ENCODE data around the gene ANKRD33B.

The ANKRD33B gene

DNA sequence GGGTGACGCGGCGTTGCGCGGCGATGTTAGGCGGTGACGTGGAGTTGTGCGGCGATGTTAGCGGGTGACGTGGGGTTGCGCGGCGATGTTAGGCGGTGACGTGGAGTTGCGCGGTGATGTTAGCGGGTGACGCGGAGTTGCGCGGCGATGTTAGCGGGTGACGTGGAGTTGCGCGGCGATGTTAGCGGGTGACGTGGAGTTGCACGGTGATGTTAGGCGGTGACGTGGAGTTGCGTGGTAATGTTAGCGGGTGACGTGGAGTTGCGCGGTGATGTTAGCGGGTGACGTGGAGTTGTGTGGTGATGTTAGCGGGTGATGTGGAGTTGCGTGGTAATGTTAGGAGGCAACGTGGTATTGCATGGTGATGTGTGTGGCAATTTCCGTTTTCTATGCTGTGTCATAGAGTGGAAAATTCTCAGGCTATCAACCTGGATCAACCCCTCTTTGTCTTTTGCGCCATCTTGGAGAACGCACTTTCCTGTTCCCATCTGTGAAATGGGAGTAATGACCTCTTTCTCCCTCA is 76.0 kb downstream of the ANKRD33B start:
- DNase-seq = no peak

DNA sequence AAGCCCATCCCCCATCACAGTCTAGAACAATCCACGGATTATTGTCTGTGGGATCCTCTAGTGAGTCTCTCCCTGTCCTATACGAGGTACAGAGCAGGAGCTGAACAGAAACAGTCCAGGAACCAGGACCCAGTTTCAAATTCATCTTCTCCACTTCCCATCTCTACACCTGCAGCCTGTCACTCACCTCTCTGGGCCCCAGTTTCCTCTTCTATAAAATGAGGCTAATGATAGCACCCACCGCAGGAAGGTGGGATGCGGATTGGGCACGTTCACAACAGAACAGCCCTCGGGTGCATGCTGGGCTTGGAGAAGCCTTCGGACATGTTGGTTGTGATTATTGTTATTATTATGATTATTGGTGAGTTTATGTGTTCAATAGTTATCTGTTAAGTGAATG is 78.5 kb downstream of the ANKRD33B start:
- DNase-seq = no peak

DNA sequence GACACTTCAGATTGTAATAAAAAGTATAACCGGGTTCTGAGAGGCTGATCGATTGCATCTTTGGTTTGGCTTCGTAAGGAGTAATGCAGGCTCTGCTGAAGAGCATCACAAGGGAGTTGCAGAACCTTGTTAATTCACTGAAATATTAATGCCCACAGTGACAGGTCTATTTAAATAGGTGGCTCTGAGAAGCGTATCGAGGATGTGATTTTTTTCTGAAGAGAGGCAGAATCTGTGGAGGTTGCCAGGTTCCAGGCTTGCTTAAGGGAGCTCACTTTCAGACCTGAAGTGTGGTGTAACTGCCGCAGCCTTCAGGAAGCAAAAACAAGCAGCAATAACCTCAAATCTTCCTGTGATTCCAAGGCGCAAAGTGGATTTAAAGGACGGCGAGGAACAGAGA is 80.3 kb downstream of the ANKRD33B start:
- no peak for DNase-seq

DNA sequence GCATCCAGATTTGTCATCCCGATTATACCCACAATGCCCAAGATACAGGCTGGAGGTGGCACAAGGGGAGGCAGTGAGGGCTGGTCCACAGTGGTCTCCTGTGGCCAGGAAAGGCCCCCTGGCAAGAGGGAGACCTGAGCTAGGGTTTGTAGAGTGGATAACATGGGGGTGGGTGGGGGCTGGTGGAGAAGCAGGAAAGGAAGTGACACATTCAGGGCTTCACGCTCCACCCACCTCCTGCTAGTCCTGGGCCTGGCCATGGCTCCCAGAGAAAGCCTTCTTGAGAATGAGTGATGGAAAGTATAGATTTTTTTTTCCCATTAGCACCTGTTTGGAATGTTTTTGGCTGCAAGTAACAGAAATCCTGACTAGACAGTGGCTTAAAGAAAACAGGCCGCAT is 81.3 kb downstream of the ANKRD33B start:
- DNase-seq = no peak

DNA sequence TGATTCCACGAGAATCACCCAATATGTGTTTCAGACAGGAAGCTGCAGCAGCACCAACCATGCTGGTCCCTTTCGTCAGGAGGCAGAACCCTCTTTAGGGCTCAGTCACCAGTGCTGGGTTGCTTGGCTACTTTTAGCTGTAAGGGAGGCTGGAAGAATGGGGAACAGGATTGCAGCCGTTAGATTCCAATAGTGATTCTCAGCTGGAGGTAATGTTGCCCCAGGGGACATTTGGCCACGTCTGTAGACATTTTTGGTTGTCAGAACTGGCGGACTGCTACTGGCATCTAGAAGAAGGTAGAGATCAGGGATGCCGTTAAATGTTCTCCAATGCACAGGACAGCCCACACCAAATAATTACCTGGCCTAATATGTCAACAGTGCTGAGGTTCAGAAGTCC is 81.8 kb downstream of the ANKRD33B start:
- no peak for DNase-seq

DNA sequence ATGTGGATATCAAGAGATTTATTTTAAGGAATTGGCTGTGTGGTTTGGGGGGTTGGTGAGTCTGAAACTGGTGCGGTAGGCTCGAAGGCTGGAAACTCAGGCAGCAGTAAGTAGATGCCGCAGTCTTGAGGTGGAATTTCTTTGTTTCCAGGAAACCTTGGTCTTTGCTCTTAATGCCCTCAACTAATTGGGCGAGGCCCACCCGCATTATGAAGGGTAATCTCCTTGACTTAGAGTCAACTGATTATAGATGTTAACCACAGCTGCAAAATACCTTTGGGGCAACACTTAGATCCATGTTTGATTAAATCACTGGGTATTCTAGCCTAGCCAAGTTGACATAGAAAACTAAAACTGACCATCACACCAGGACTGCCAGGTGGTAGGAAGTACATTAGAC is 83.8 kb downstream of the ANKRD33B start:
- no peak for DNase-seq

DNA sequence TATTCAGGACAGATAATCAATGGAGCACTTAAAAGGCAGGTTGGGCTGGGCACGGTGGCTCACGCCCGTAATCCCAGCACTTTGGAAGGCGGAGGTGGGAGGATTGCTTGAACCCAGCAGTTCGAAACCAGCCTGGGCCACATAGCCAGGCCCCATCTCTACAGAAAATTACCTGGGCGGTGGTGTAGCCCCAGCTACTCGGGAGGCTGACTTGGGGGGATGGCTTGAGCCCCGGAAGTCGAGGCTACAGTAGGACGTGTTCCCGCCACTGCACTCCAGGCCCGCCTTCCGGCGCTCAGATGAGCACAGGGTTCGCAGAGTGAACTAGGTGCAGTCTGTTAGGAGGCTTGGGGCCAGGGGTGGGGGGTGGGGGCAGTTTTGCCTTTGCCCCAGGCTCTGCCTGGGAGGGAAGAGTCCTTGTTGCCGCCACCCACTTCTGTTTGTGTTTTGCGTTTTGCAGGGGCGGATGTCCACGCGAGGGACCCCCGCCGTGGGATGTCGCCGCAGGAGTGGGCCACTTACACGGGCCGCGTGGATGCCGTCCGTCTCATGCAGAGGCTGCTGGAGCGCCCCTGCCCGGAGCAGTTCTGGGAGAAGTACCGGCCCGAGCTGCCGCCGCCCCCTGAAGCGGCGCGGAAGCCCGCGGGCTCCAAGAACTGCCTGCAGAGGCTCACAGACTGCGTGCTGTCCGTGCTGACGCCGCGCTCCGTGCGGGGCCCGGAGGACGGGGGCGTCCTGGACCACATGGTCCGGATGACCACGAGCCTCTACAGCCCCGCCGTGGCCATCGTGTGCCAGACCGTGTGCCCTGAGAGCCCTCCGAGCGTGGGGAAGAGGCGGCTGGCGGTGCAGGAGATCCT is 85.2 kb downstream of the ANKRD33B start:
- no peak for DNase-seq

DNA sequence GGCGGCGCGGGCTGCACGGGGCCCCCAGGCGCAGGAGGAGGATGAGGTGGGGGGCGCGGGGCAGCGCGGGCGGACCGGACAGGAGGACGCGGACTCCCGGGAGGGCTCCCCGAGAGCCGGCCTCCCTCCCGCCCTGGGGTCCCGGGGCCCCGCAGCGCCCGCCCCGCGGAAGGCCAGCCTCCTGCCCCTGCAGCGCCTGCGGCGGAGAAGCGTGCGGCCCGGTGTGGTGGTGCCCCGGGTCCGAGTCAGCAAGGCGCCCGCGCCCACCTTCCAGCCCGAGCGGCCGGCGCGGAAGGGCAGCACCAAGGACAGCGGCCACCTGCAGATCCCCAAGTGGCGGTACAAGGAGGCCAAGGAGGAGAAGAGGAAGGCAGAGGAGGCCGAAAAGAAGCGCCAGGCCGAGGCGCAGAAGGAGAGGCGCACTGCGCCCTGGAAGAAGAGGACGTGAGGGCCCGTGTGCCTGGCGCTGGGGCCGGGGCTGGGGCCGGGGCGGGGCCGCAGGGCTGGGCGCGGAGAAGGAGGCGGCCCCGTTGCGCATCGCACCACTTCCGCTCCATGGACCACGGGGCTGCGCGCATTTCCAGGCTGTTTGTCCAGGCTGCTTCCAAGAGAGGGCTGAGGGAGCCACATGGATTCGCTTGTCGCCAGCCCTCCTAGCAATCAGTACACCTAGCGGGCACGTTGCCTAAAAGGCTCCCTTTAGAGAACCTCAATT is 86.0 kb downstream of the ANKRD33B start:
- no peak for DNase-seq

DNA sequence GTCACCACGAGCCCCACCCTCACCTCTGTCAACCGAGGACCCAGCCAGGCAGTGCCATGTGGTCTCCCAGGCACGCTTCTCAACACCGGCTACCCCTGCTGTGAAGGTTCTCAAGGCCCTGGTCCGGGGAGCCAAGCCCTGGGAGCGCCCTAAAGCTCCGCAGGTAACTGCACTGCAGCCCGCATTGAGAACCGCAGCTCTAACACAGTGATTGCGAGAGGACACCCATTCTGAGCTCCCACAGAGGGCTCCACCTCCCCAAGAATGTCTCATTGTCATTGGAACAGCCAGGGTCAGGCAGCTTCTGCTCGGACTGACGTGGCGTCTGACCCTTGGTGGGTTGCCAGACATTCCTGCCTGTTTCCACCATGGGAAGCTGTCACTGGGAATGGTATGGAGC is 88.3 kb downstream of the ANKRD33B start:
- no peak for DNase-seq

DNA sequence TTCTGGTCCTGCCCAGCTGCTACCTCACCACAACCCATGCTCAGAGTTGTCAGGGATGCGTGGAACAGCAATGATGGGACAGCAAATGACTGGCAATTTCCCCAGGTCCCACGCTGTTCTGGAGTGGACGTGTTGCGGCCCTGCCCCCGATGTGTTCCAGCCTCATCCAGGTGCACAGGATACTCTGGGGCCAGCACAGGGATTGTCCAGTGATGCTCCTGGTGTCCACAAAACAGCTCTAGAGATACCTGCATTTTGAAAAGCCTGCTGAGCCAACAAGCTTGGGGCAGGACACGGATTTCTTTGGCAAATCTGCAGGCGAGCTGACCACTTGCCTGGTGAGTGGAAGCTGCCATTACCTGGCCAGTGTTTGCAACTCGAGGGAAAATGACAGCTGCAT is 88.7 kb downstream of the ANKRD33B start:
- no peak for DNase-seq

DNA sequence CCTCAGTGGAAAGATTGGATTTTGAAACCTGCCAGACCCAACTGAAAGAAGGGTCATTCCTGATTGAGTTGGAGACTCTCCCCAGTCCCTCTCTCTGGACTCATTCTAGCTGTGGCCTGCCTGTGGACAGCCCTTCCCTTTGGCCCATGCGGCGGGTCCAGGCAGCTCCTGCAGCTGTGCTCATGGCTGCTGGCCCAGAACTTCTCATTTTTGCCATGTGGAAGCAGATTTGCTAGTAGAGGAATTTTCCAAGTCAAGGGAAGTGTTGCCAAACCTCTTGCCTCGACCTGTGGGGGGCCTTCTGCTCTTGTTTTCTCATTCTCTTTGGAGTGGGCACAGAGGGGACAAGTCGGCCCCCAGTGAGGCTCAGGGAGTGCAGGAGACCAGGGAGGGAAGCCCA is 89.2 kb downstream of the ANKRD33B start:
- DNase-seq = no peak

DNA sequence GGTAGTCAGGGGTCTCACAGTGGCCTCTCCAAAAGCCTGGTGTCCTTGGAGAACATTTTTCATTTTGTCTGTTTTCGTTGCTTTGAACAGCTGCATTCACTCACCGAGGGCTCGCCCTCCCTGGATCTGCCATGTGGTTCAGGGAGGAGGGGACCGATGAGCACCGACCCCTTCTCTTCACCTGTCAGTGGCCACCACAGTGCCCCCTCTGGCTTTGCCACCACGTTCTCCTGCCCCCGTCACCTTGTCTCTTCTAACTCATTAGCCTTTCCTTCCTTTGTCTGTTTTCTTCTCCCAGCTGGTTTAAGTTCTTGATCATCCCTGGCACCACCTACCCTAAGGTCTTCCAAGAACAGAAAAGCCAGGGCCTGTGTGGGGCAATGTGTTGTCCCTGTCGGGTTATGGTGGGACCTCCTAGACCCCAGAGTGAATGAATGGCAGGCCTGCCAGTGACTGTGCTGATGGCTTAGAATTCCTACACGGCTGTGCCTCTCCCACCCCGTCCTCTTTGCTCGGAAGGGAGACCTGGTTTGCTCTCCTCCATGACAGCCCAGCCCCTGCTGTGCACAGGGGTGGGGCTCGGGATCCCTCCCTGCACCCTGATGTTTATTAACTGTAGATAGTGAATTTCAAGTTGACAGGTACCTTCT is 90.0 kb downstream of the ANKRD33B start:
- DNase-seq = no peak

DNA sequence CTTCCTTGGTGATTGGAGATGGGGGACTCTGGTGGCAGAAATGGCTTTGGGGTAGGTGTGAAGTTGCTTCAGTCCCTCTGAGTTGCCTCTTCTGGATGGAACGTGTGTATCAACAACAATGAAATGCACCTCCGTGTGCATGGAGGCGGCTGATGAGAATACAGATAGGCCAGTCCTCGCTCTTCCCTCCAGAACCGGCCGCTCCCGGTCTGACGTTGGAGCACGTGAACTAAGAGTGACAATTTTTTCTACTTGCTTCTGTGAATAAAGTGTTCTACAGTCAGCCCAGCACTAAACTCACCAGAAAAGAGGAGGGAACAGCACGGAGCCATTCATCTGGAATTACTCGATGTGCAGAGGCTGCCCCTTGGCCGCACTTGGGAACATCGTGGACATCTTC is 90.7 kb downstream of the ANKRD33B start:
- DNase-seq = no peak

DNA sequence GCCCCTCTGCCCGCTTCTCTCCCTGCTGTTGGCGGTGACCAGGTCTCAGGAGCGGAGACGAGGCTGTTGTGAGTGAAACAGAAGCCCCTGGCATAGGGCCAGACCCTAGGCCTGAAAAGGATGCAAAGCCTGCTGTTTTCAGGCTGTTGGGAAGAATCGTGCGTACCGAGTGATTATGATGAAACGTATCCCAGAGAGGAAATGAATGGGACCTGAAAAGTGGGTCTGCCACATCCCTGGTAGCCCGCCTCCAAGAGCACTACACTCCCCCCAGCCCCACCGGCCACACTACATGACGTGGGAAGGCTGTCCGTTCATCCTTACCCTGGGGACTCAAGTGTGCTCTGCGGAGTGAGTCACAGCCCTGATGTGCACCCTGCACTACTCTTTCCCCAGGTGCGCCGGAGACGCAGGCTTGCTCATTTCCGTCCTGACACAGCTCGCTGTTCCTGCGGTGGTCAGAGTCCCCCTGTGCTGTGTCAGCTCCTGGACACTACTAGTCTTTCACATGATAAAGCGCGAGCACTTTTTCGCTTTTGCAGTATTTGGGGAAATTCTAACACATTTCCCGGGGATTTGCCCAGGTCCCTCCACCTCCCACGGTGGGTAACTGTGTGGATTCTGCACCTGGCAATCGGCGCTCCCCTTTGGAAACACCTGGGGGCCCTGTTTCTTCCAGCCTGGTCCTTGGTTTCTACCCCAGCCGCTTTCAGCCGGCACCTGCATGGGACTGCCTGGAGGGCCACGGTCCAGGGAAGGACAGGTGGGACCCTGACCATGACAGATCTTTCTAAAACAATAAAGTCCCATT is 91.5 kb downstream of the ANKRD33B start:
- DNase-seq = no peak

DNA sequence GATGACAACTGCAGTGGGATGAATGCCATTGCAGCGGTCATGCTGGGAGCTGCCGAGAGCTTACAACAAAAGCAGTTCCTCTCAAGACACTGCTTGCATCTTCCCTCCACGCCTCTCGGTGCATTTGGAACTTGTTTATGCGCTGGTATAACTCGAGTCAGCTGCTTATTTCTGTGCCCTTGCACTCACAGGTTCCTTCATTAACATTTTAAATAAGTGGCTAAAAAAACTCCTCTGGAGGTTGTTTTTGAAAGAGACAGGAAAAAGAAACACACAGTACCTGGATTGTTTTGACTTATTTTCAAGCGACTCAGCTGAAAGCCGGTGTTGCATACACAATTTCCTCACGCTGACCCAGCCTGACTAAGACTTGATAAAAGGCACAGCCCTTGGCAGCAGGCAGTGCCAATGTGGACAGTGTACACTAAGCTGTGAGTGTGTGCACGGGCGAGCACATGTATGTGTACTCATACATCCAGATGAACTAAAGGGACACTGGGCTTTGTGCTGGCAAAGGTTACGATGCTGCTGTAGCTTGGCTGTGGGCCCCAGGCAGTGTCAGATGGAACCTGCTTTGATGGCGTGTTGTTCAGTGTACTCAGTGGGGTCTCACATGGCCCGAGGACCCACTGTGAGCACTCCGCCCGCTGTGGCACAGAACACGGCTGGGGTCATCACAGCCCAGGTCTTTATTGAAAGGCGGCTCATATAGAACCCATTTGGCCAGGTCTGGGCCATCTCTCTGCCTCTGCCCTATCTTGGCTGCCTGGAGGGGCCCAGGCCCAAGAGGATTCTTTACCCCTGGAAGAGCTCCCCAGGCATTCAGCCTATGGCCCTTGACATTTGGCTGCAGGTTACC is 92.3 kb downstream of the ANKRD33B start:
- DNase-seq = no peak

DNA sequence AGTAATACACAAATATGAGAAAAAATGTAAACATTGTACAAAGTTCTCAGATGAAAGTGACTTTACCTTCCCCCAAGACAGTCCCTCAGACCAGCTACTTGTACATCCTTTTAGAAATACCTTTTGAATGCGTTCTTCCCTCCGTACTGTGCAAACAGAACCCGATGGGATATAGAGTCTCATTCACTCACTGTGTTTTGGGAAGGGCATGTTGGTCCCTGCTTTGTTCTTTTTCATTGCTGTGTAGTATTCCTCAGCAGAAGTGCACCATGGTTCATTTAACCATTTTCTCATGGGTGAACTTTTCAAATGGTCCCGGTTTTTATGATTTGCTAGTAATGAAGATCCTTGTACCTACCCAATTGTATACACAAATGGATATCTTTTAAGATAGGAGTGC is 94.4 kb downstream of the ANKRD33B start:
- DNase-seq = no peak

DNA sequence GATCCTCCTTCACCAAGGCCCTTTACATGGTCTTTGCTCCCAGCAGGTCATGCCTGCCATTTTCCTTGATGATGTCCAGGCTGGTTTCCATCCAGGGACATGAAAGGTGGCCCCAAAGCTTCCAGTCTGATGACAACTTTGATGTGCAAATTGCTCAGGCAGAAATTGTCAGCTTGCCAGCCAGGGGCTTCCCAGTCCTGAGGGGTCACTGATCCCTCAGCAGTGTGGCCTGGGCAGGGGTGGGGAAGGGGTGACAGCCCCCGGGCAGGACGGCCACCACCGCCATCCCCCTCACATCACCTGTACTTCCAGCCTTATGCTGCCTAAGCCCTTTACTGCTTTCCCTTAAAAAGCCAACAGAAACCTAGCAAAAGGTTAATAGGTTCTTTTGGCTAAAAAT is 96.3 kb downstream of the ANKRD33B start:
- DNase-seq = no peak

DNA sequence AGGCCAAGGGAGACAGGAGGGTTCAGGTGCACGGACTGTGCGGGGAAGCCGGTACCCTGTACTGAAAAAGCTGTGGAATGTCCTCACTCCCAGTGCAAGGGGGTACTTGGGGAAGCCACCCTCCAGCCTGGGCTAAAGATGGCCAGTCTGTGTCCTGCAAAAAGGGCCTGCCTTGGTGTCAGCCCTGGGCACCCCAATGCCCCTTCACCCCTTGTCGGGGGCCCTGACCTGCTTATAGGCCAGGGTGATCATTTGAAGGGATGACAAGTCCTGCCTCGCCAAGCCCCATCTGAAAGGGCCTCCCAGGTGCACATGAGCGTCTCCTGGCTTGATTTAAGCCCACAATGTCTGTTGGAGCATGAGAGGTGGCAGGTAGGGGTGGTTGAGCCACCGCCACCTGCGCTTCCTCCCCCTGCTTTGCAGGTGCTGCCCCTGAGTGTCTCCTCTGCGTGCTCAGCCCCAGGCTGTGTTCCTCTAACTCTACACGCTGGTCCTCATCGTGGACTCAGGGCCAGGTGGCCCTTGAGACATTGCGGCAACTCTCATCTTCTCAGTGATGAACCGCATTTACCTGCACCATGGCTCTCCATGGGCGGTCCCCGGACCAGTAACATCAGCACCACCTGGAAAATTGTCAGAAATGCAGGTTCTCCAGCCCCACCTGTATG is 97.0 kb downstream of the ANKRD33B start:
- no peak for DNase-seq

DNA sequence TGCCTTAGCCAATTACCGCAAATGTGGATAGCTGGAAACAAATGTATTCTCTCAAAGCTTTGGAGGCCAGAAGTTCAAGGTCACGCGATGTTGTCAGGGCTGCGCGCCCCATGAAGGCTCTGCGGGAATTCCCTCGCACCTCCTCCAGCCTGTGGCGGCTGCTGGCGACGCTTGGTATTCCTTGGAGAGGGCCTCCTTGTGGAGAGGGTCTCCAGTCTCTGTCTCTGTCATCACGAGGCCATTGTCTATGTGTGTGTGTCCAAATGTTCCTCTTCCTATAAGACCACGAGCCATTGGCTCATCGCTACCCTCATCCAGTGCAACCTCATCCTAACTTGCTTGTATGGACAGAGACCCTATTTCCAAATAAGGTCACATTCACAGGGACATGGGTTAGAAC is 97.5 kb downstream of the ANKRD33B start:
- no peak for DNase-seq

DNA sequence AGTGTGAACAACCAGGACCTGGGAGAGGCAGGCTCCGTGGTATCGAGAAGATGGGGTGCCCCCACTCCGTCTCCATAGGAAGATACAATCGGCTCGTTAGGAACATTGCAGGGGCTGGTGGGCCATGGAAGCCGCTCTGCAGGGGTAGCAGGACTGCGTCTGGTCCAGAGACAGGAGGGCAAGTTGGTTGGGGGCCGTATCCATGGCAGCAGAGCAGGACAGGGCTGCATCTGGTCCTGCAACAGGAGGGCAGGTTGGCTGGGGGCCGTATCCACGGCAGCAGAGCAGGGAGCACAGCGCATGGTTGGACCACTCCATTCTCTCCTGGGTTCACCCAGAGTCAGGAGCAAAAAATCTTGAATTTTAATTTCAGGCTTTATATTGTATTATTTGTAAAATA is 98.2 kb downstream of the ANKRD33B start:
- DNase-seq = no peak

Data from NCI-H510A treated with DMSO at 0.1 percent for 48 hours (cell line).